22Rv1 (cell line): Measurements from ENCODE around the gene KLHL34.

Source experiments
- H3K27ac ChIP-seq: fragments of 450-650 bp; 2 replicates; pipeline ENCODE4 v1.5.1; 2017
- CTCF ChIP-seq: fragments of 450-650 bp; IDR thresholded peaks from 2 replicates; pipeline ENCODE4 v1.5.1; 2017; ENCODE audit warnings: mild to moderate bottlenecking
- ZFX ChIP-seq: fragments of 450-650 bp; IDR thresholded peaks from 2 replicates; pipeline ENCODE4 v1.6.1; 2017; ENCODE audit warnings: antibody characterized with exemption, borderline replicate concordance

Gene KLHL34

GRCh38 chrX:21620234-21620633 lies 37.9 kb downstream of the KLHL34 start:
- no peak for TF ChIP-seq CTCF
- TF ChIP-seq ZFX, result no peak
- H3K27ac ChIP-seq, result no peak overlapping the region

GRCh38 chrX:21616386-21616785 lies 41.7 kb downstream of the KLHL34 start:
- no peak overlapping the region for H3K27ac ChIP-seq
- TF ChIP-seq ZFX, result no peak
- TF ChIP-seq CTCF, result no peak

GRCh38 chrX:21612154-21612553 lies 46.0 kb downstream of the KLHL34 start:
- H3K27ac ChIP-seq, result no peak overlapping the region
- TF ChIP-seq ZFX (no peak), CTCF (no peak)

GRCh38 chrX:21610168-21610567 lies 48.0 kb downstream of the KLHL34 start:
- no peak overlapping the region for H3K27ac ChIP-seq
- TF ChIP-seq ZFX (no peak), CTCF (no peak)

- H3K27ac ChIP-seq, result no peak overlapping the region
- no peak for TF ChIP-seq ZFX
- TF ChIP-seq CTCF, result no peak
Measured at GRCh38 chrX:21606002-21606401, 52.1 kb downstream of the KLHL34 start.
